ENCODE measurements around the gene PRAMEF1.
"Not testable (repeated sequence)": the region's sequence is repeated elsewhere in the genome, so short reads cannot be mapped to it uniquely, and the experiment has no call there.

Gene PRAMEF1

GRCh38 chr1:12776801-12777557, 14.2 kb upstream of the PRAMEF1 start:
- DNase-seq, result no peak

GRCh38 chr1:12778061-12778460, 13.1 kb upstream of the PRAMEF1 start:
- no peak for DNase-seq

GRCh38 chr1:12778907-12779306, 12.3 kb upstream of the PRAMEF1 start:
- no peak for DNase-seq

DNA sequence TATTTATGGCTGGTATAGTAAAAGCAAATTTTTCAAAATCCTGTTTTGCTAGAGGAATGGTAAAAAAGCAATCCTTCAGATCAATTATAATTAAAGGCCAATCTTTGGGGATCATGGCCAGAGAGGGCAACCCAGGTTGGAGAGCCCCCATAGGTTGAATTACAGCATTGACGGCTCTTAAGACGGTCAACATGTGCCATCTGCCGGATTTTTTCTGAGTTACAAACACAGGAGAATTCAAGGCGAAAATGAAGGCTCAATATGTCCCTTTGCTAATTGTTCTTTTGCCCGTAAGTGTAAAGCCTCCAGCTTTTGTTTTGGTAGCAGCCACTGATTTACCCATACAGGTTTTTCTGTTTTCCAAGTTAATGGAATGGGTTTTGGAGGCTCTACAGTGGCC, 9.7 kb upstream of the PRAMEF1 start:
- peak; percentile 47 for DNase-seq

GRCh38 chr1:12783783-12784182, 7.4 kb upstream of the PRAMEF1 start:
- DNase-seq, result peak; percentile 55

DNA sequence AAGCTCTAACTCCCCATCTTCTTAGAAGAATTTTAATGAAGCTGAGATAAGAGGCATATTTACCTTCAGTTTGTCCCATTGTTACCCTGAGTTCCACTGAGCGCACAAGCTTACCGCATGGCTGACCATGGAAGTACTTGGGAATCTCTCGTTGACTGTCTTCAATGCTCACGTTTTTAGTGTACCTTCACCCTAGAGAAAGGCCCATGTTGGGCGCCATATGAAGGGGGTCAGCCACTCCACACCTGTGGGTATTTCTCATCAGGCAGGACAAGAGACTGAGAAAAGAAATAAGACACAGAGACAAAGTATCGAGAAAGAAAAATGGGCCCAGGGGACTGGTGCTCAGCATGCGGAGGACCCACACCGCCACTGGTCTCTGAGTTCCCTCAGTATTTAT, 6.5 kb upstream of the PRAMEF1 start:
- DNase-seq, result not testable (repeated sequence)

DNA sequence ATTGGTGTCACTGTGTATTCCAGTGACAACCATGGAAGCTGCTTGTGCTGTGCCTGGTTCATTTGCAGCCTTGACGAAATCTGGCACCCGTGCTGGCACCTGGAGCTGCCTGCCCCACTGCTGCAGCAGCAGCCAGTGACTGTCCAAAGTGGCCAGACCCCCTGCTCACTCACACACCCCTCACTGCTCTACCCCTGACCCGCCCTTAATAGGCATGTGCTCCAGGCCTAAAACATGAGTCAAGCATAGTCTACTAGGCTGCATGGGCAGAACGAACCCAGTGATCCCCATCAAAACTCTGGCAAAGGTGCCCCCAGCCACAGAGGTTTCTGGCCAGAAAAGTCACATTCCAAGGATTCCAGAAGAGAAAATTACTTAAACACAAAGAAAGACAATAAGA, 7.7 kb downstream of the PRAMEF1 start:
- no peak for DNase-seq

DNA sequence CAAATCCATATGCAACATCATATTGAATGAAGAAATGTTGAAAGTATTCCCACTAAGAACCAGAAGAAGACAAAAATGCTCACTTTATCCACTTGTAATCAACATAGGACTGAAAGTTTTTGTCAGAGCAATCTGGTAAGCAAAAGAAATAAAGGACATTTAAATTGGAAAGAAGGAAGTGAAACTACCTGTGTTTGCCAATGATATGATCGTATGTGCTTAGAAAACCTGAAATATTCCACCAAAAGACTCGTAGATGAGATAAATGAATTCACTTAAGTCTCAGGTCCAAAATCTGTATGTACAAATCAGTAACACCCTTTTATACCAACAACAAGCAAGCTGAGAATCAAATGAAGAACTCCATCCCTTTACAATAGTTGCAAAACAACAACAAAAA, 8.5 kb downstream of the PRAMEF1 start:
- no peak for DNase-seq

- DNase-seq, result no peak
Measured at GRCh38 chr1:12809933-12810332, 18.7 kb downstream of the PRAMEF1 start.

GRCh38 chr1:12810691-12811408, 19.7 kb downstream of the PRAMEF1 start:
- no peak for DNase-seq

- no peak for DNase-seq
Measured at GRCh38 chr1:12811409-12811784, 20.2 kb downstream of the PRAMEF1 start.

- DNase-seq, result not testable (repeated sequence)
Measured at GRCh38 chr1:12819061-12819460, 27.9 kb downstream of the PRAMEF1 start.

DNA sequence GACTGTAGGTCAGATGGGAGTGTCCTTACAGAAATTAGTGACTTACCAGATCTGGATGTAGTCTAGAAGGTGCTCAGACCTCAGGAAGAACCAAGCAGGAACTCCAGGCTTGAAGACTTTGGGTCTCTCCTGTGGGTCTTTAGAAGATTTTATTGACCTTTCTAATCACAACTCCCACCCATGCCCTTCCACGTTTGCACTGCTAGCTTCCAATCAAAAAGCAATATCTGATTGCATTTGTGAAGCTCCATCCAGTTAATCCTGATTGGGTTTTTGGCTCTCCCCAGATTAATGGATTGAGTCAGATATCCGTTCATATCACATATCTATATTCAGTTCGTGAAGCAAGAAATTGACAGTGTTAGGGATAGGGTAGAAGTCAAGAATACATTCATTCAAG, 40.1 kb downstream of the PRAMEF1 start, which contains the start of gene PRAMEF11:
Gene PRAMEF11, minus strand, starts transcription at position 101 of the 400 bp plus-strand sequence. CDS start 2,621 bp downstream, outside the sequence.
- not testable (repeated sequence) for DNase-seq

- not testable (repeated sequence) for DNase-seq
Measured at GRCh38 chr1:12833251-12833650, 42.1 kb downstream of the PRAMEF1 start.
